Effector memory CD8-positive, alpha-beta T cell (primary cell): ENCODE measurements around the gene HOXC6.

ENCODE experiments used
- ATAC-seq: fragments of 150-1000 bp; cut with Tn5 transposase; replicated peaks from 2 replicates; pipeline ENCODE4 v1.10.0; 2021; ENCODE audit warnings: mild to moderate bottlenecking, moderate library complexity
- DNase-seq, 3 experiments: peaks; one replicate each; pipeline ENCODE4 v3.0.0; 2021
- H3K27ac Mint-ChIP-seq, 2 donors: one replicate each; pipeline ENCODE4 v1.8.0; 2022; ENCODE audit warnings: mild to moderate bottlenecking in 2 of 2, mixed read lengths in 2 of 2, moderate library complexity in 2 of 2
- H3K27me3 Mint-ChIP-seq, 2 donors: one replicate each; pipeline ENCODE4 v1.8.0; 2022; ENCODE audit warnings: mixed read lengths in 2 of 2
- H3K36me3 Mint-ChIP-seq: one replicate; pipeline ENCODE4 v1.8.0; 2022; ENCODE audit warnings: mild to moderate bottlenecking, moderate library complexity, mixed read lengths; ENCODE audit not compliant: insufficient read depth
- H3K4me1 Mint-ChIP-seq, 2 donors: one replicate each; pipeline ENCODE4 v1.8.0; 2022; ENCODE audit warnings: low read depth in 2 of 2, mixed read lengths in 2 of 2
- H3K4me3 Mint-ChIP-seq, 2 donors: one replicate each; pipeline ENCODE4 v1.8.0; 2022; ENCODE audit warnings: mild to moderate bottlenecking in 2 of 2, mixed read lengths in 2 of 2, moderate library complexity in 2 of 2
- H3K9me3 Mint-ChIP-seq, 2 donors: one replicate each; pipeline ENCODE4 v1.8.0; 2022; ENCODE audit warnings: mixed read lengths in 2 of 2

HOXC6 gene

GRCh38 chr12:54053751-54054741, 25.8 kb downstream of the HOXC6 start, which contains the start of gene HOXC4:
Gene HOXC4 (plus strand): TSS chr12:54053835. CDS start chr12:54053923, 88 bp downstream.
- H3K27me3 Mint-ChIP-seq, result peaks cover 22 to 87% of the 10 kb centered on the region in 2 donors

GRCh38 chr12:54054742-54055194, 26.5 kb downstream of the HOXC6 start:
- Mint-ChIP-seq H3K27me3 (peaks cover 16 to 87% of the 10 kb centered on the region in 2 donors), H3K36me3 (peaks cover 7% of the 10 kb centered on the region), H3K9me3 (no peaks in the 10 kb centered on the region), H3K4me1 (peaks cover 19 to 27% of the 10 kb centered on the region in 2 donors), H3K4me3 (peak overlapping the region; percentile 70 to 82), H3K27ac (peak overlapping the region; percentile 78 to 93)
- ATAC-seq, result no peak
- no peak for DNase-seq

More at GRCh38 chr12:54053751-54054741, 25.8 kb downstream of the HOXC6 start, which contains the start of gene HOXC4:
- Mint-ChIP-seq H3K4me3 (peak within 1 kb of the TSS; percentile 70 to 82), H3K4me1 (peaks cover 19 to 27% of the 10 kb centered on the region in 2 donors), H3K36me3 (peaks cover 7% of the 10 kb centered on the region), H3K9me3 (no peaks in the 10 kb centered on the region), H3K27ac (peak within 1 kb of the TSS; percentile 78 to 93)
- ATAC-seq, result peak; percentile 69
- peak in 1 of 3 experiments; percentile 31 for DNase-seq

- Mint-ChIP-seq H3K4me3 (no peak overlapping the region), H3K27ac (no peak overlapping the region), H3K27me3 (peaks cover 8 to 87% of the 10 kb centered on the region in 2 donors), H3K36me3 (peaks cover 7% of the 10 kb centered on the region), H3K9me3 (no peaks in the 10 kb centered on the region), H3K4me1 (peaks cover 19 to 22% of the 10 kb centered on the region in 2 donors)
- ATAC-seq, result no peak
- DNase-seq, result no peak
Measured at GRCh38 chr12:54055552-54055951, 27.3 kb downstream of the HOXC6 start.

GRCh38 chr12:54056110-54056509, 27.9 kb downstream of the HOXC6 start:
- peaks cover 7% of the 10 kb centered on the region for H3K36me3 Mint-ChIP-seq
- peaks cover 18 to 19% of the 10 kb centered on the region in 2 donors for H3K4me1 Mint-ChIP-seq
- H3K4me3 Mint-ChIP-seq, result no peak overlapping the region
- H3K27me3 Mint-ChIP-seq, result peaks cover 8 to 87% of the 10 kb centered on the region in 2 donors
- DNase-seq, result no peak
- no peaks in the 10 kb centered on the region for H3K9me3 Mint-ChIP-seq
- ATAC-seq, result no peak
- H3K27ac Mint-ChIP-seq, result no peak overlapping the region

- Mint-ChIP-seq H3K4me3 (no peak overlapping the region), H3K4me1 (peaks cover 7 to 8% of the 10 kb centered on the region in 2 donors), H3K27ac (no peak overlapping the region), H3K9me3 (no peaks in the 10 kb centered on the region), H3K36me3 (peaks cover 3% of the 10 kb centered on the region), H3K27me3 (peaks cover 8 to 88% of the 10 kb centered on the region in 2 donors)
- no peak for ATAC-seq
- no peak for DNase-seq
Measured at GRCh38 chr12:54058128-54058768, 30.0 kb downstream of the HOXC6 start.

- no peak overlapping the region for H3K4me3 Mint-ChIP-seq
- no peak for ATAC-seq
- H3K27me3 Mint-ChIP-seq, result peaks cover under 1 to 91% of the 10 kb centered on the region in 2 donors
- no peak for DNase-seq
- peaks cover 2 to 3% of the 10 kb centered on the region in 2 donors for H3K4me1 Mint-ChIP-seq
- peaks cover 3% of the 10 kb centered on the region for H3K36me3 Mint-ChIP-seq
- no peaks in the 10 kb centered on the region for H3K9me3 Mint-ChIP-seq
- H3K27ac Mint-ChIP-seq, result no peak overlapping the region
Measured at GRCh38 chr12:54059668-54060067, 31.4 kb downstream of the HOXC6 start.

GRCh38 chr12:54060174-54060974, 32.1 kb downstream of the HOXC6 start:
- Mint-ChIP-seq H3K9me3 (no peaks in the 10 kb centered on the region), H3K4me3 (no peak overlapping the region), H3K27ac (no peak overlapping the region), H3K4me1 (no peaks in the 10 kb centered on the region), H3K27me3 (peaks cover 0 to 90% of the 10 kb centered on the region in 2 donors), H3K36me3 (peaks cover 3% of the 10 kb centered on the region)
- DNase-seq, result no peak
- no peak for ATAC-seq

GRCh38 chr12:54060975-54061778, 32.9 kb downstream of the HOXC6 start:
- H3K36me3 Mint-ChIP-seq, result peaks cover 3% of the 10 kb centered on the region
- no peak overlapping the region for H3K4me3 Mint-ChIP-seq
- H3K27me3 Mint-ChIP-seq, result peaks cover 4 to 91% of the 10 kb centered on the region in 2 donors
- ATAC-seq (no peak), DNase-seq (no peak)
- H3K4me1 Mint-ChIP-seq, result no peaks in the 10 kb centered on the region
- no peak overlapping the region for H3K27ac Mint-ChIP-seq
- no peaks in the 10 kb centered on the region for H3K9me3 Mint-ChIP-seq

GRCh38 chr12:54065677-54066076, 37.4 kb downstream of the HOXC6 start:
- H3K27ac Mint-ChIP-seq, result no peak overlapping the region
- ATAC-seq, result no peak
- no peaks in the 10 kb centered on the region for H3K4me1 Mint-ChIP-seq
- no peak overlapping the region for H3K4me3 Mint-ChIP-seq
- H3K27me3 Mint-ChIP-seq, result peaks cover 17 to 73% of the 10 kb centered on the region in 2 donors
- H3K36me3 Mint-ChIP-seq, result no peaks in the 10 kb centered on the region
- H3K9me3 Mint-ChIP-seq, result no peaks in the 10 kb centered on the region
- DNase-seq, result no peak

- DNase-seq (no peak), ATAC-seq (no peak)
- Mint-ChIP-seq H3K27me3 (peaks cover 24 to 73% of the 10 kb centered on the region in 2 donors), H3K27ac (no peak overlapping the region), H3K4me3 (no peak overlapping the region), H3K36me3 (no peaks in the 10 kb centered on the region), H3K9me3 (no peaks in the 10 kb centered on the region), H3K4me1 (no peaks in the 10 kb centered on the region)
Measured at GRCh38 chr12:54066408-54066807, 38.2 kb downstream of the HOXC6 start.

- DNase-seq (no peak), ATAC-seq (no peak)
- H3K9me3 Mint-ChIP-seq, result no peaks in the 10 kb centered on the region
- no peak overlapping the region for H3K4me3 Mint-ChIP-seq
- no peaks in the 10 kb centered on the region for H3K36me3 Mint-ChIP-seq
- H3K27ac Mint-ChIP-seq, result no peak overlapping the region
- H3K27me3 Mint-ChIP-seq, result peaks cover 26 to 64% of the 10 kb centered on the region in 2 donors
- no peaks in the 10 kb centered on the region for H3K4me1 Mint-ChIP-seq
Measured at GRCh38 chr12:54068418-54069070, 40.3 kb downstream of the HOXC6 start.

GRCh38 chr12:54071942-54072341, 43.7 kb downstream of the HOXC6 start:
- no peak overlapping the region for H3K27ac Mint-ChIP-seq
- no peaks in the 10 kb centered on the region for H3K4me1 Mint-ChIP-seq
- no peaks in the 10 kb centered on the region for H3K9me3 Mint-ChIP-seq
- ATAC-seq, result no peak
- no peak overlapping the region for H3K4me3 Mint-ChIP-seq
- no peaks in the 10 kb centered on the region for H3K36me3 Mint-ChIP-seq
- no peak for DNase-seq
- peaks cover 16 to 63% of the 10 kb centered on the region in 2 donors for H3K27me3 Mint-ChIP-seq
